A549 (cell line): ENCODE results near the gene FKBP1A. TPM values are rescaled to one million over a fixed set of nuclear protein-coding genes. Genes with fewer than 3 reads are reported as not detected.
A peak's percentile ranks its signal among the peaks of the same experiment; 100 is the strongest.

Source experiments
- ATAC-seq, 2 experiments: fragments of 200-7000 bp in 1 of 2; fragments of >200 bp in 1 of 2; cut with Nextera tagmentation in 1 of 2; cut with Tn5 transposase in 1 of 2; 3 replicates each; pipeline versions ENCODE4 v1.8.0 to v1.9.1; 2018 to 2020; ENCODE audit warnings: mild to moderate bottlenecking in 1 of 2, moderate library complexity in 1 of 2
- CTCF ChIA-PET: fragments of 300-600 bp; sonication (Branson Sonifier 250); formaldehyde crosslinking; extraction: SDS; loops from one replicate; lab custom pipeline; 2021; ENCODE audit warnings: antibody characterized with exemption, inconsistent platforms; lab: Yijun Ruan, JAX
- POLR2A ChIA-PET: fragments of 350-600 bp; formaldehyde crosslinking; extraction: SDS; loops from one replicate; lab custom pipeline; 2021; ENCODE audit warnings: antibody characterized with exemption, inconsistent platforms; lab: Yijun Ruan, JAX
- DNase-seq, 2 experiments: peaks; one replicate each; pipeline versions ENCODE4 v3.0.0 to v3.0.0-alpha.2; 2011 to 2016; ENCODE audit warnings: low read depth in 1 of 2, low spot score in 1 of 2
- FAIRE-seq: peaks from 2 replicates; lab custom pipeline; 2011; peaks lifted over from hg19 to GRCh38; lab: Jason Lieb, UNC
- H3K27ac ChIP-seq, 2 experiments: fragments of >200 bp; sonication (Bioruptor Twin); formaldehyde crosslinking; 3 replicates each; pipeline ENCODE4 v1.5.1; 2016 to 2017
- H3K4me1 ChIP-seq: fragments of >200 bp; sonication (Bioruptor Twin); formaldehyde crosslinking; 3 replicates; pipeline ENCODE4 v1.6.1; 2016
- H3K4me2 ChIP-seq: fragments of >200 bp; sonication (Bioruptor Twin); formaldehyde crosslinking; 3 replicates; pipeline ENCODE4 v1.6.1; 2016
- H3K4me3 ChIP-seq: fragments of >200 bp; sonication (Bioruptor Twin); formaldehyde crosslinking; 3 replicates; pipeline ENCODE4 v1.5.1; 2016
- H3K9me3 ChIP-seq: fragments of >200 bp; sonication (Bioruptor Twin); formaldehyde crosslinking; 3 replicates; pipeline ENCODE4 v1.6.1; 2016
- BHLHE40 ChIP-seq: IDR thresholded peaks from 2 replicates; pipeline ENCODE4 v1.6.1; 2012; ENCODE audit warnings: low read depth, low read length, inconsistent platforms
- CBX8 ChIP-seq: fragments of 200-600 bp; sonication (generic); IDR thresholded peaks from 2 replicates; pipeline ENCODE4 v1.6.1; 2016
- CEBPB ChIP-seq, 2 experiments: fragments of >200 bp in 1 of 2; sonication (Bioruptor Twin) in 1 of 2; formaldehyde crosslinking in 1 of 2; IDR thresholded peaks; 2 replicates each; pipeline ENCODE4 v1.6.1; 2012 to 2016
- CHD2 ChIP-seq: fragments of 150-350 bp; IDR thresholded peaks from 2 replicates; pipeline ENCODE4 v1.6.1; 2014; ENCODE audit warnings: low read length; ENCODE audit not compliant: partially characterized antibody
- EHF ChIP-seq: fragments of 250-450 bp; sonication (Bioruptor Pico); IDR thresholded peaks from 2 replicates; pipeline ENCODE4 v1.5.0; 2020; ENCODE audit warnings: mild to moderate bottlenecking
- FOSL2 ChIP-seq, 2 experiments: fragments of 450-650 bp in 1 of 2; fragments of >200 bp in 1 of 2; sonication (Bioruptor Twin) in 1 of 2; formaldehyde crosslinking; IDR thresholded peaks; 2 replicates each; pipeline versions ENCODE4 v1.5.0 to v1.6.1; 2016 to 2020; ENCODE audit warnings: mild to moderate bottlenecking in 1 of 2, moderate library complexity in 1 of 2
- HEYL ChIP-seq: fragments of 250-450 bp; sonication (Bioruptor Pico); IDR thresholded peaks from 2 replicates; pipeline ENCODE4 v1.8.0; 2021; ENCODE audit warnings: mild to moderate bottlenecking, moderate library complexity
- HOXA7 ChIP-seq: fragments of 250-450 bp; sonication (Bioruptor Pico); IDR thresholded peaks from 2 replicates; pipeline ENCODE4 v1.5.0; 2020; ENCODE audit warnings: mild to moderate bottlenecking, moderate library complexity
- HOXB5 ChIP-seq: fragments of 250-450 bp; sonication (Bioruptor Pico); IDR thresholded peaks from 2 replicates; pipeline ENCODE4 v1.5.0; 2020; ENCODE audit warnings: mild to moderate bottlenecking, moderate library complexity
- JUNB ChIP-seq: fragments of >200 bp; sonication (Bioruptor Twin); formaldehyde crosslinking; IDR thresholded peaks from 2 replicates; pipeline ENCODE4 v1.6.1; 2016
- KDM1A ChIP-seq: fragments of 200-600 bp; sonication (generic); IDR thresholded peaks from 2 replicates; pipeline ENCODE4 v1.6.1; 2016; ENCODE audit warnings: low read depth, mild to moderate bottlenecking
- KDM5A ChIP-seq: fragments of 200-600 bp; sonication (generic); IDR thresholded peaks from 2 replicates; pipeline ENCODE4 v1.6.1; 2016; ENCODE audit warnings: antibody characterized with exemption, mild to moderate bottlenecking
- MAZ ChIP-seq: fragments of 150-350 bp; IDR thresholded peaks from 2 replicates; pipeline ENCODE4 v1.6.1; 2014; ENCODE audit warnings: antibody characterized with exemption, low read depth, low read length, borderline replicate concordance
- POLR2AphosphoS2 ChIP-seq: conservative IDR thresholded peaks from 2 replicates; pipeline ENCODE4 v1.6.1; 2012; ENCODE audit warnings: low read length, improper control_type of control experiment, inconsistent platforms
- RNF2 ChIP-seq: fragments of 200-600 bp; sonication (generic); IDR thresholded peaks from 2 replicates; pipeline ENCODE4 v1.6.1; 2016; ENCODE audit warnings: low read depth, mild to moderate bottlenecking, antibody characterized with exemption, moderate library complexity, borderline replicate concordance
- SREBF2 ChIP-seq: fragments of 450-650 bp; IDR thresholded peaks from 2 replicates; pipeline ENCODE4 v1.6.1; 2014; ENCODE audit warnings: mild to moderate bottlenecking, moderate library complexity
- ZC3H11A ChIP-seq: fragments of 450-650 bp; IDR thresholded peaks from 2 replicates; pipeline ENCODE4 v1.6.1; 2014; ENCODE audit warnings: antibody characterized with exemption, mild to moderate bottlenecking
- ZFP36 ChIP-seq: fragments of 450-650 bp; IDR thresholded peaks from 2 replicates; pipeline ENCODE4 v1.6.1; 2014; ENCODE audit warnings: borderline replicate concordance; ENCODE audit not compliant: partially characterized antibody
- WGBS: methylation state at CpG from one replicate; pipeline ENCODE4 v1.1.6; 2017; ENCODE audit errors: missing lambda C conversion rate; 5-methylcytosine and 5-hydroxymethylcytosine counted together
- polyA plus RNA-seq, 4 experiments: library from polyadenylated mRNA; depleted of rRNA in 3 of 4; stranded (reverse); fragments of >200 nt; fragmentation: RNase III in 1 of 4; extraction: RNeasy Plus Mini Kit Qiagen cat#74134 plus additional on column Dnase treatment in 1 of 4; gene quantifications; 2 replicates in 3 of 4; 3 replicates in 1 of 4; pipeline ENCODE4 v1.2.3, GENCODE V29; 2011 to 2017
- TF ChIP-seq, protein P1 (sequence below): fragments of 200-600 bp; sonication (generic); IDR thresholded peaks from 2 replicates; pipeline ENCODE4 v1.6.1; 2016; ENCODE audit warnings: antibody characterized with exemption, mild to moderate bottlenecking, moderate library complexity
- TF ChIP-seq, protein P2 (sequence below): IDR thresholded peaks from 2 replicates; pipeline ENCODE4 v1.6.1; 2012
- TF ChIP-seq, protein P3 (sequence below): fragments of 250-450 bp; sonication (Bioruptor Pico); IDR thresholded peaks from 2 replicates; pipeline ENCODE4 v1.5.0; 2020; ENCODE audit warnings: low read depth, mild to moderate bottlenecking, moderate library complexity
- TF ChIP-seq, protein P4 (sequence below): fragments of 150-350 bp; IDR thresholded peaks from 2 replicates; pipeline ENCODE4 v1.6.1; 2014; ENCODE audit warnings: low read depth, mild to moderate bottlenecking, low read length

Gene FKBP1A
- polyA plus RNA-seq, 2 of the 4 experiments (the other 2 are of a cell fraction) = 385 to 535 TPM

DNA sequence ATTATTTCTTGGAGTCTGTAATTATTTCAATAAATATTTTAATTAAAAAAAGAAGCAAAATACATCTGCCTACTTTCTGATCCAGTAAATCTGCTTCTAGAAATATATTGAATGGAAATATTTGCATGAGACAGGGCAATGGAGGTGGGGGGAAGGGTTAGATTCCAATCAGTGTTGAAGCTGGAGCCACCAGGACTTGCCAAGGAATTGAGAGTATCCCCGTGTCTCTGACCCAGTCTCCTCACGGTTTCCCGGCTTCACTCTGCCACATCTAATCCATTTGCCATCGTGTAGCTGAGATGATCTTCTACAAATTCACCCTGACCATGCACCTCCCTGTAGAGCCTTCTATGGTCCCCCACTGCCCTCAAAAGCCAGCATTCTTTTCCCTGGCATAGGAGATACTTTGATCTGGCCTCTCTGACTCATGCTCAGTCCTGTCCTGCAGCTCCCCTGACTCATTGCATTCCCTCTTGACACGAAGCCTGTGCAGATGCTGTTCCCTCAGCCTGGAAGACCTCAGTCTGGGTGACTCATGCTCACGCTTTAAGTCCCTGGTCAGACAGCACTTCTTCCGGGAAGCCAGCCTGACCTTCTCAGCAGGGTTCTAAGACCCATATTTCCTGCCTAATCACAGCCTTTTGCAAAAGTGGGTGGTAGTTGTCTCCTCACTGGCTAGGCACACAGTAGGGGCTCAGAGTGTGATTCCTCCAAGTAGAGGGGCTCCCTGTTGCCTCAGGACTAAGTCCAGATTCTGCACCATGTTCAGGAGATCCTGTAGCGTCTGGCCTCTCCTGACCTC lies 23.0 kb upstream of the FKBP1A start (continued):
- no peak for TF ChIP-seq KDM5A
- TF ChIP-seq ZC3H11A = no peak
- peak; percentile 84 for TF ChIP-seq KDM1A

DNA sequence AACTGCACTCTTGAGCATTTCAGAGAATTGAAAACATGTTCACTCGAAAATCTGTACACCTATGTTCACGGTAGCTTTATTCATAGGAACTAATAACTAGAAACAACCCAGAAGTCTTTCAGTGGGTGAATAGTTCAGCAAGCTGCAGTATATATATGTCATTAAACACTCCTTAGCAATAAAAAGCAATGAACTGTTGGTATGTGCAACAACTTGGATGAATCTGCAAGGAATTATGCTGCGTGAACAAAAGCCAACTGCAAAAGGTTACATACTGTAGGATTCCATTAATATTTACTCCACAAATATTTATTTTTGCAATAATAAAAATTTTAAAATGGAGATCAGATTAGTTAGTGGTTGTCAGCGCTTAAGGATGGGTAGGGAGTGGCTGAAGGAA lies 22.1 kb upstream of the FKBP1A start:
- no peak for DNase-seq

DNA sequence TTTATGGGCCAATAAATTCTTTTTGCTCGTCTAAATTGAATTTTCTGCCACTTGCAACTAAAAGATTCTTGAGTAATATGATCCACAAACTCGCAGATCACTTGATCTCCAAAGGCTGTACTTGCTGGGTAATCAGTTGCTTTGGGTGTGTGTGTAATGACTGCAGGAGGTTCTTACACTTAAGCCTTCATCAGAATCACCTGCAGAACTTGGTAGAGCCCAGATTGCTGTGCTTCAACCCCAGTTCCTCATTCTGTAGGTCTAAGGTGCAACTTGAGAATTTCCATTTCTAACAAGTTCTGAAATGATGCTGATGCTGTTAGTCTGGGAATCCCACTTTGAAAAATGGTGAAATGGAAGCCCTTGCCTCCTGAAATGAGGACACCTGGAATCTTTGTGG lies 12.9 kb upstream of the FKBP1A start:
- DNase-seq = no peak
- Histone ChIP-seq H3K9me3 (peaks cover 12% of the 10 kb centered on the region; the same call in 2 of the 3 replicates), H3K27ac (no peak overlapping the region), H3K4me1 (no peaks in the 10 kb centered on the region), H3K4me2 (no peak overlapping the region), H3K4me3 (no peak overlapping the region)
- no peak for ATAC-seq
- TF ChIP-seq HEYL (CRISPR knock-in tag) (no peak), HOXA7 (CRISPR knock-in tag) (no peak), SREBF2 (no peak), ZC3H11A (no peak), MAZ (no peak), KDM1A (no peak)
- TF ChIP-seq, protein P1, sequence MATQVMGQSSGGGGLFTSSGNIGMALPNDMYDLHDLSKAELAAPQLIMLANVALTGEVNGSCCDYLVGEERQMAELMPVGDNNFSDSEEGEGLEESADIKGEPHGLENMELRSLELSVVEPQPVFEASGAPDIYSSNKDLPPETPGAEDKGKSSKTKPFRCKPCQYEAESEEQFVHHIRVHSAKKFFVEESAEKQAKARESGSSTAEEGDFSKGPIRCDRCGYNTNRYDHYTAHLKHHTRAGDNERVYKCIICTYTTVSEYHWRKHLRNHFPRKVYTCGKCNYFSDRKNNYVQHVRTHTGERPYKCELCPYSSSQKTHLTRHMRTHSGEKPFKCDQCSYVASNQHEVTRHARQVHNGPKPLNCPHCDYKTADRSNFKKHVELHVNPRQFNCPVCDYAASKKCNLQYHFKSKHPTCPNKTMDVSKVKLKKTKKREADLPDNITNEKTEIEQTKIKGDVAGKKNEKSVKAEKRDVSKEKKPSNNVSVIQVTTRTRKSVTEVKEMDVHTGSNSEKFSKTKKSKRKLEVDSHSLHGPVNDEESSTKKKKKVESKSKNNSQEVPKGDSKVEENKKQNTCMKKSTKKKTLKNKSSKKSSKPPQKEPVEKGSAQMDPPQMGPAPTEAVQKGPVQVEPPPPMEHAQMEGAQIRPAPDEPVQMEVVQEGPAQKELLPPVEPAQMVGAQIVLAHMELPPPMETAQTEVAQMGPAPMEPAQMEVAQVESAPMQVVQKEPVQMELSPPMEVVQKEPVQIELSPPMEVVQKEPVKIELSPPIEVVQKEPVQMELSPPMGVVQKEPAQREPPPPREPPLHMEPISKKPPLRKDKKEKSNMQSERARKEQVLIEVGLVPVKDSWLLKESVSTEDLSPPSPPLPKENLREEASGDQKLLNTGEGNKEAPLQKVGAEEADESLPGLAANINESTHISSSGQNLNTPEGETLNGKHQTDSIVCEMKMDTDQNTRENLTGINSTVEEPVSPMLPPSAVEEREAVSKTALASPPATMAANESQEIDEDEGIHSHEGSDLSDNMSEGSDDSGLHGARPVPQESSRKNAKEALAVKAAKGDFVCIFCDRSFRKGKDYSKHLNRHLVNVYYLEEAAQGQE = no peak
- TF ChIP-seq, protein P2, sequence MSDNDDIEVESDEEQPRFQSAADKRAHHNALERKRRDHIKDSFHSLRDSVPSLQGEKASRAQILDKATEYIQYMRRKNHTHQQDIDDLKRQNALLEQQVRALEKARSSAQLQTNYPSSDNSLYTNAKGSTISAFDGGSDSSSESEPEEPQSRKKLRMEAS = no peak
- FAIRE-seq = no peak
- POLR2A ChIA-PET = no interaction called here
- 3% methylated on average over 2 of the region's 2 CpGs for WGBS
- CTCF ChIA-PET = interaction anchor here (1.0 to 2.1 kb wide), 3 partner anchors 13 to 98 kb away, joined by 3 to 8 read pairs (median 3); partner anchors contain the start of gene FKBP1A

More for the DNA sequence above, 22.1 kb upstream of the FKBP1A start:
- Histone ChIP-seq H3K4me3 (no peak overlapping the region), H3K4me2 (peak overlapping the region; percentile 50), H3K27ac (peak overlapping the region; percentile 78 to 83; a peak in 5 of 6 replicates), H3K9me3 (peaks cover 7% of the 10 kb centered on the region; the same call in 2 of the 3 replicates), H3K4me1 (peaks cover 25% of the 10 kb centered on the region)
- FAIRE-seq (no peak), ATAC-seq (no peak)
- CTCF ChIA-PET = interaction anchor here (0.9 kb wide), 1 partner anchor 53 kb away, joined by 3 read pairs; no protein-coding TSS in a partner anchor
- POLR2A ChIA-PET = no interaction called here
- WGBS = 36% methylated on average over 4 of the region's 4 CpGs
- TF ChIP-seq, protein P2 = no peak
- no peak for TF ChIP-seq RNF2
- TF ChIP-seq, protein P3, sequence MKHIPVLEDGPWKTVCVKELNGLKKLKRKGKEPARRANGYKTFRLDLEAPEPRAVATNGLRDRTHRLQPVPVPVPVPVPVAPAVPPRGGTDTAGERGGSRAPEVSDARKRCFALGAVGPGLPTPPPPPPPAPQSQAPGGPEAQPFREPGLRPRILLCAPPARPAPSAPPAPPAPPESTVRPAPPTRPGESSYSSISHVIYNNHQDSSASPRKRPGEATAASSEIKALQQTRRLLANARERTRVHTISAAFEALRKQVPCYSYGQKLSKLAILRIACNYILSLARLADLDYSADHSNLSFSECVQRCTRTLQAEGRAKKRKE = no peak
- TF ChIP-seq EHF (CRISPR knock-in tag) = no peak
- TF ChIP-seq CBX8 = no peak
- no peak for TF ChIP-seq POLR2AphosphoS2
- no peak for TF ChIP-seq JUNB
- TF ChIP-seq FOSL2 (IDR thresholded peaks at IDR 0.05) = no peak
- TF ChIP-seq FOSL2 (CRISPR knock-in tag; IDR thresholded peaks at IDR 0.05) = no peak
- TF ChIP-seq KDM1A = no peak
- no peak for TF ChIP-seq CEBPB (IDR thresholded peaks at IDR 0.05)
- no peak for TF ChIP-seq HOXB5
- no peak for TF ChIP-seq BHLHE40
- TF ChIP-seq, protein P4, sequence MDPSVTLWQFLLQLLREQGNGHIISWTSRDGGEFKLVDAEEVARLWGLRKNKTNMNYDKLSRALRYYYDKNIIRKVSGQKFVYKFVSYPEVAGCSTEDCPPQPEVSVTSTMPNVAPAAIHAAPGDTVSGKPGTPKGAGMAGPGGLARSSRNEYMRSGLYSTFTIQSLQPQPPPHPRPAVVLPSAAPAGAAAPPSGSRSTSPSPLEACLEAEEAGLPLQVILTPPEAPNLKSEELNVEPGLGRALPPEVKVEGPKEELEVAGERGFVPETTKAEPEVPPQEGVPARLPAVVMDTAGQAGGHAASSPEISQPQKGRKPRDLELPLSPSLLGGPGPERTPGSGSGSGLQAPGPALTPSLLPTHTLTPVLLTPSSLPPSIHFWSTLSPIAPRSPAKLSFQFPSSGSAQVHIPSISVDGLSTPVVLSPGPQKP = no peak
- TF ChIP-seq ZFP36 = no peak
- no peak for TF ChIP-seq CHD2
